ENCODE results near the gene BDKRB1. TPM values are rescaled to one million over a fixed set of nuclear protein-coding genes. Genes with fewer than 3 reads are reported as not detected.

The BDKRB1 gene
- total and polyA plus RNA-seq, 11 donors, result 0.08 to 1.7 (median 0.79) TPM; not detected in 7

GRCh38 chr14:96287856-96288255 is 31.8 kb downstream of the BDKRB1 start:
- ATAC-seq (no peak), DNase-seq (no peak)
- H3K4me1 ChIP-seq, result peaks cover 0 to 3% (median 0%) of the 10 kb centered on the region in 12 donors
- no peak overlapping the region for H3K27ac ChIP-seq
- no peak for TF ChIP-seq CTCF (IDR thresholded peaks at IDR 0.05)
- no peak for TF ChIP-seq POLR2A (IDR thresholded peaks at IDR 0.05)
- no peaks in the 10 kb centered on the region for H3K27me3 ChIP-seq
- no peak overlapping the region for H3K4me3 ChIP-seq
- peaks cover 0 to 100% (median 80%) of the 10 kb centered on the region in 9 donors for H3K36me3 ChIP-seq
- intact Hi-C loops (cut with DNase I), result no loop called here
- 93 to 100% (median 96%) methylated on average over 1 of the region's 1 CpG for WGBS, 4 donors
- no peaks in the 10 kb centered on the region for H3K9me3 ChIP-seq

- ATAC-seq (no peak), DNase-seq (no peak)
- WGBS, 4 donors, result 83 to 88% (median 86%) methylated on average over 7 of the region's 7 CpGs
- Histone ChIP-seq H3K27ac (no peak overlapping the region), H3K27me3 (no peaks in the 10 kb centered on the region), H3K4me1 (no peaks in the 10 kb centered on the region), H3K9me3 (no peaks in the 10 kb centered on the region), H3K4me3 (no peak overlapping the region), H3K36me3 (peaks cover 0 to 76% (median 63%) of the 10 kb centered on the region in 9 donors)
- intact Hi-C loops (cut with DNase I), result no loop called here
- TF ChIP-seq POLR2A (IDR thresholded peaks at IDR 0.05), result no peak
- TF ChIP-seq CTCF (IDR thresholded peaks at IDR 0.05), result no peak
Measured at GRCh38 chr14:96294246-96294645, 38.2 kb downstream of the BDKRB1 start.

- WGBS, 4 donors, result 95 to 98% (median 96%) methylated on average over 2 of the region's 2 CpGs
- TF ChIP-seq POLR2A (IDR thresholded peaks at IDR 0.05) (no peak), CTCF (IDR thresholded peaks at IDR 0.05) (peak; percentile 28 to 64 (median 50))
- Histone ChIP-seq H3K4me1 (no peaks in the 10 kb centered on the region), H3K27me3 (no peaks in the 10 kb centered on the region), H3K9me3 (no peaks in the 10 kb centered on the region), H3K36me3 (peaks cover 0 to 76% (median 63%) of the 10 kb centered on the region in 9 donors), H3K27ac (no peak overlapping the region), H3K4me3 (no peak overlapping the region)
- no peak for ATAC-seq
- intact Hi-C loops (cut with DNase I), result loop anchor here in 9 of 10 donors (2.0 to 5.0 kb wide), 2 partner anchors 125 to 128 kb away; no protein-coding TSS in a partner anchor
- no peak for DNase-seq
Measured at GRCh38 chr14:96297000-96297399, 41.0 kb downstream of the BDKRB1 start.

GRCh38 chr14:96297997-96298515 is 42.0 kb downstream of the BDKRB1 start:
- Histone ChIP-seq H3K27me3 (no peaks in the 10 kb centered on the region), H3K9me3 (no peaks in the 10 kb centered on the region), H3K36me3 (peaks cover 0 to 76% (median 63%) of the 10 kb centered on the region in 9 donors), H3K27ac (no peak overlapping the region), H3K4me3 (no peak overlapping the region), H3K4me1 (no peaks in the 10 kb centered on the region)
- TF ChIP-seq CTCF (IDR thresholded peaks at IDR 0.05), result no peak
- WGBS, 4 donors, result 94 to 97% (median 95%) methylated on average over 4 of the region's 4 CpGs
- intact Hi-C loops (cut with DNase I), result loop anchor here (2.0 to 5.0 kb wide), 2 partner anchors 124 to 127 kb away; no protein-coding TSS in a partner anchor
- ATAC-seq (no peak), DNase-seq (no peak)
